H1 (cell line): ENCODE results near the gene TGFB1I1. TPM values are rescaled to one million over a fixed set of nuclear protein-coding genes. Genes with fewer than 3 reads are reported as not detected.

ENCODE experiments used
- CTCF ChIA-PET: fragments of 300-600 bp; sonication (Branson Sonifier 250); formaldehyde crosslinking; loops from one replicate; lab custom pipeline; 2021; ENCODE audit not compliant: partially characterized antibody; lab: Charles Lee
- POLR2A ChIA-PET: fragments of 300-600 bp; sonication (Branson Sonifier 250); formaldehyde crosslinking; loops from one replicate; lab custom pipeline; 2021; ENCODE audit warnings: inconsistent platforms; ENCODE audit not compliant: partially characterized antibody; lab: Charles Lee
- DNase-seq, 2 experiments: peaks; one replicate each; pipeline versions ENCODE4 v3.0.0 to v3.0.0-alpha.2; 2010 to 2022; ENCODE audit warnings: low spot score in 2 of 2, low read depth in 1 of 2, mixed read lengths in 1 of 2
- FAIRE-seq: peaks from 2 replicates; lab custom pipeline; 2011; peaks lifted over from hg19 to GRCh38; lab: Jason Lieb, UNC
- H2AFZ ChIP-seq: 2 replicates; pipeline ENCODE4 v1.8.1; 2012; ENCODE audit warnings: low read length, inconsistent platforms
- H2AK5ac ChIP-seq: 2 replicates; pipeline ENCODE4 v1.6.1; 2013; ENCODE audit warnings: low read depth, low read length
- H2BK120ac ChIP-seq: replicated peaks from 2 replicates; pipeline ENCODE3; 2013; ENCODE audit warnings: low read depth, low read length, inconsistent platforms
- H2BK12ac ChIP-seq: 2 replicates; pipeline ENCODE4 v1.6.1; 2013; ENCODE audit warnings: low read depth, low read length
- H2BK15ac ChIP-seq: 2 replicates; pipeline ENCODE4 v1.6.1; 2013; ENCODE audit warnings: low read length
- H2BK20ac ChIP-seq: 2 replicates; pipeline ENCODE4 v1.6.1; 2013; ENCODE audit warnings: low read length
- H2BK5ac ChIP-seq: 2 replicates; pipeline ENCODE4 v1.6.1; 2013; ENCODE audit warnings: low read depth, low read length
- H3K14ac ChIP-seq: 2 replicates; pipeline ENCODE4 v1.6.1; 2013; ENCODE audit warnings: inconsistent platforms; ENCODE audit not compliant: insufficient read length
- H3K18ac ChIP-seq: 2 replicates; pipeline ENCODE4 v1.6.1; 2013; ENCODE audit warnings: low read length; ENCODE audit errors: extremely low read depth
- H3K23ac ChIP-seq: 2 replicates; pipeline ENCODE4 v1.6.1; 2013; ENCODE audit warnings: inconsistent platforms; ENCODE audit not compliant: insufficient read length
- H3K23me2 ChIP-seq: 2 replicates; pipeline ENCODE4 v1.6.1; 2013; ENCODE audit warnings: low read depth, low read length
- H3K27ac ChIP-seq: 2 replicates; pipeline ENCODE4 v1.6.1; 2011; ENCODE audit warnings: low read depth, low read length, inconsistent platforms
- H3K27me3 ChIP-seq, 4 experiments: replicated peaks in 1 of 4; 1 replicate in 1 of 4; 2 replicates in 3 of 4; pipeline versions ENCODE4 v1.6.1 to v1.8.1; 2011 to 2013; ENCODE audit warnings: low read length in 3 of 4, mild to moderate bottlenecking in 3 of 4, inconsistent platforms in 2 of 4, mixed read lengths in 2 of 4, moderate library complexity in 1 of 4; ENCODE audit not compliant: control insufficient read depth in 3 of 4, insufficient read depth in 3 of 4; ENCODE audit errors: extremely low read depth in 1 of 4
- H3K36me3 ChIP-seq, 4 experiments: 2 replicates each; pipeline versions ENCODE4 v1.6.1 to v1.8.1; 2011 to 2013; ENCODE audit warnings: mild to moderate bottlenecking in 4 of 4, low read length in 3 of 4, moderate library complexity in 2 of 4, control low read depth in 1 of 4, inconsistent platforms in 1 of 4; ENCODE audit not compliant: insufficient read depth in 4 of 4, control insufficient read depth in 2 of 4
- H3K4ac ChIP-seq: replicated peaks from 2 replicates; pipeline ENCODE3; 2013; ENCODE audit warnings: low read length, low read depth, mixed read lengths, inconsistent platforms; ENCODE audit not compliant: insufficient read length
- H3K4me1 ChIP-seq, 4 experiments: replicated peaks in 1 of 4; 1 replicate in 1 of 4; 2 replicates in 3 of 4; pipeline versions ENCODE4 v1.6.1 to v1.8.1; 2011 to 2013; ENCODE audit warnings: low read length in 3 of 4, inconsistent platforms in 2 of 4, mixed read lengths in 1 of 4; ENCODE audit not compliant: insufficient read depth in 4 of 4, control insufficient read depth in 3 of 4
- H3K4me2 ChIP-seq, 2 experiments: 2 replicates each; pipeline versions ENCODE4 v1.6.1 to v1.8.1; 2011 to 2013; ENCODE audit warnings: low read depth in 2 of 2, low read length in 2 of 2, control low read depth in 1 of 2, inconsistent platforms in 1 of 2, mild to moderate bottlenecking in 1 of 2; ENCODE audit not compliant: insufficient read depth in 1 of 2
- H3K4me3 ChIP-seq, 4 experiments: fragments of 200-600, 300-600 bp in 1 of 4; sonication (generic), shearing (Covaris generic), sonication (Bioruptor Twin) in 1 of 4; 2 replicates each; pipeline versions ENCODE4 v1.5.1 to v1.8.1; 2011 to 2016; ENCODE audit warnings: low read length in 4 of 4, low read depth in 3 of 4, control low read depth in 2 of 4, inconsistent platforms in 2 of 4, mild to moderate bottlenecking in 2 of 4, mixed read lengths in 1 of 4, moderate library complexity in 1 of 4; ENCODE audit not compliant: insufficient read depth in 2 of 4; ENCODE audit errors: extremely low read depth in 1 of 4
- H3K56ac ChIP-seq: replicated peaks from 2 replicates; pipeline ENCODE3; 2013; ENCODE audit warnings: low read depth, mild to moderate bottlenecking, mixed read lengths, low read length, inconsistent platforms; ENCODE audit not compliant: insufficient read length
- H3K79me1 ChIP-seq: 2 replicates; pipeline ENCODE4 v1.6.1; 2013; ENCODE audit warnings: low read depth, low read length, control low read depth
- H3K79me2 ChIP-seq, 2 experiments: 2 replicates each; pipeline versions ENCODE4 v1.6.1 to v1.8.1; 2012 to 2013; ENCODE audit warnings: low read length in 2 of 2, mild to moderate bottlenecking in 2 of 2, inconsistent platforms in 1 of 2; ENCODE audit not compliant: insufficient read depth in 2 of 2, control insufficient read depth in 1 of 2
- H3K9ac ChIP-seq, 4 experiments: replicated peaks in 1 of 4; 1 replicate in 1 of 4; 2 replicates in 3 of 4; pipeline versions ENCODE4 v1.6.1 to v1.8.1; 2011 to 2013; ENCODE audit warnings: low read depth in 3 of 4, low read length in 3 of 4, control low read depth in 2 of 4, mild to moderate bottlenecking in 2 of 4, moderate library complexity in 2 of 4, inconsistent platforms in 1 of 4; ENCODE audit errors: extremely low read depth in 1 of 4
- H3K9me3 ChIP-seq, 2 experiments: 2 replicates each; pipeline versions ENCODE4 v1.6.1 to v1.8.1; 2012 to 2013; ENCODE audit warnings: mild to moderate bottlenecking in 2 of 2, moderate library complexity in 2 of 2, control low read depth in 1 of 2, inconsistent platforms in 1 of 2, low read depth in 1 of 2, low read length in 1 of 2, mixed read lengths in 1 of 2; ENCODE audit not compliant: insufficient read depth in 2 of 2
- H4K20me1 ChIP-seq, 2 experiments: replicated peaks in 1 of 2; 2 replicates each; pipeline versions ENCODE3 to v1.8.1; 2011 to 2013; ENCODE audit warnings: inconsistent platforms in 2 of 2, low read length in 2 of 2, mild to moderate bottlenecking in 1 of 2; ENCODE audit not compliant: insufficient read depth in 2 of 2, control insufficient read depth in 1 of 2
- H4K5ac ChIP-seq: 2 replicates; pipeline ENCODE4 v1.6.1; 2013; ENCODE audit warnings: low read length, low read depth, mixed read lengths, inconsistent platforms; ENCODE audit not compliant: insufficient read length
- H4K8ac ChIP-seq: 2 replicates; pipeline ENCODE4 v1.8.0; 2013; ENCODE audit warnings: mild to moderate bottlenecking, moderate library complexity, low read length, inconsistent platforms; ENCODE audit not compliant: insufficient read depth; ENCODE audit errors: extremely low read depth
- H4K91ac ChIP-seq: replicated peaks from 2 replicates; pipeline ENCODE3; 2013; ENCODE audit warnings: low read length, mixed read lengths, inconsistent platforms; ENCODE audit not compliant: insufficient read length
- BACH1 ChIP-seq: IDR thresholded peaks from 2 replicates; pipeline ENCODE4 v1.6.1; 2012; ENCODE audit warnings: low read length, improper control_type of control experiment
- CHD1 ChIP-seq: IDR thresholded peaks from 2 replicates; pipeline ENCODE4 v1.6.1; 2012; ENCODE audit warnings: low read depth, low read length, improper control_type of control experiment
- CTBP2 ChIP-seq: IDR thresholded peaks from 2 replicates; pipeline ENCODE4 v1.7.0; 2011; ENCODE audit warnings: borderline replicate concordance, mild to moderate bottlenecking, moderate library complexity, mixed read lengths, low read length; ENCODE audit not compliant: insufficient read depth, insufficient read length
- PHF8 ChIP-seq: fragments of 200-600 bp; sonication (generic); conservative IDR thresholded peaks from 2 replicates; pipeline ENCODE4 v1.7.1; 2012; ENCODE audit warnings: low read depth, mild to moderate bottlenecking, inconsistent platforms, low read length, moderate library complexity
- POLR2AphosphoS5 ChIP-seq: IDR thresholded peaks from 2 replicates; pipeline ENCODE4 v1.6.1; 2011; ENCODE audit warnings: low read depth, low read length
- POU5F1 ChIP-seq: IDR thresholded peaks from 2 replicates; pipeline ENCODE4 v1.6.1; 2011; ENCODE audit warnings: low read depth, mild to moderate bottlenecking, low read length, moderate library complexity
- RBBP5 ChIP-seq: IDR thresholded peaks from 2 replicates; pipeline ENCODE4 v1.7.1; 2012; ENCODE audit warnings: low read depth, mild to moderate bottlenecking, inconsistent platforms, low read length, moderate library complexity, borderline replicate concordance
- SUZ12 ChIP-seq: fragments of 200-600 bp; sonication (generic); IDR thresholded peaks from 2 replicates; pipeline ENCODE4 v1.6.1; 2012; ENCODE audit warnings: mild to moderate bottlenecking, inconsistent platforms, low read length, moderate library complexity, mixed read lengths
- WGBS, 2 experiments: shearing (Covaris generic) in 1 of 2; methylation state at CpG; one replicate each; pipeline versions ENCODE4 v1.1.6 to v1.1.7; 2013 to 2015; ENCODE audit warnings: low lambda C conversion rate in 2 of 2, mixed read lengths in 2 of 2, inconsistent platforms in 1 of 2, low coverage in 1 of 2, missing lambda C conversion rate in 1 of 2; ENCODE audit not compliant: insufficient replicate concordance in 2 of 2, insufficient coverage in 1 of 2, insufficient read length in 1 of 2; ENCODE audit errors: extremely low coverage in 1 of 2, missing lambda C conversion rate in 1 of 2; 5-methylcytosine and 5-hydroxymethylcytosine counted together
- polyA plus RNA-seq, 7 experiments: library from polyadenylated mRNA; depleted of rRNA in 3 of 7; stranded (reverse) in 5 of 7; unstranded in 2 of 7; fragments of >200 nt in 5 of 7; fragments of 200-250 nt in 2 of 7; gene quantifications; 1 replicate in 5 of 7; 2 replicates in 1 of 7; 4 replicates in 1 of 7; pipeline versions ENCODE4 v1.2.1 to v1.2.3, GENCODE V29; 2011 to 2013; ENCODE audit warnings: missing spikeins in 2 of 7, mixed read lengths in 2 of 7
- total RNA-seq: library from RNA; stranded (reverse); fragmentation: NEBNext Ultra II Directional; extraction: Animal tissue kit (Norgen Biotek cat#: 25700); gene quantifications from 2 replicates; pipeline ENCODE4 v1.2.1, GENCODE V29; 2021
- TF ChIP-seq, protein P1 (sequence below), 3 experiments: IDR thresholded peaks; 1 replicate in 2 of 3; 2 replicates in 1 of 3; pipeline versions ENCODE4 v1.5.1 to v1.6.1; 2011; ENCODE audit warnings: low read length in 3 of 3, mild to moderate bottlenecking in 3 of 3, inconsistent platforms in 2 of 3, low read depth in 1 of 3, moderate library complexity in 1 of 3; ENCODE audit not compliant: insufficient read depth in 1 of 3; ENCODE audit errors: control extremely low read depth in 1 of 3

The TGFB1I1 gene
- total and polyA plus RNA-seq, 2 of the 8 experiments (the other 6 are each of a cell fraction or from before 2014, with no cell fraction given): 5.6 to 5.8 TPM

DNA sequence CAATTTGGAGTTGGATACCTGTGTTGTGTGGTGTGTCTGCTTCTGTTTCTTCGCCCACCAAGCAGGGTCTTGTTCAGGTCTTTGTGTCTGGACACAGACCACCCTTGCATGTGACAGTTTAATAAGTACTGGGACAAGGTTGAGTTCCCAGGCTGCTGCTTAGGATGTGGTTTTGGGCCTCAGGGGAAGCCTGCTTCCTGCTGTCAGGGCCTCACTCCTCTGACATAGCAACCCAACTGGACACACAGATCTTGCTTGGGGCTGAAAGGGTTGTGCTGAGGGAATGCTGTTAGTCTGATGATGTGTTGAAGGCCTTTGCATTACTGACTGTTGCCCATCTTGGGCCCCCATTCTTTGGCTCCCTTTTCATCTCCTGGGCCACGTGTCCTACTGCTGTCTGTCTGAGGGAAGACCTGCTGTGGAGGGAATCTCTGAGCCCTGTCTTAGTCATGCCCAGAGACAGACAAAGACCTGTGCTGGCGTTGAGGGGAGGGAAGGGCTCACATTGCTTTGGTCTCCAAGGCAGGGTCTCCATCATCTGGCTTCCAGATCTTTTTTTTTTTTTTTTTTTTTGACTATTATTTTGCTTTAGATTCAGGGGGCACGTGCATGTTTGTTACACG, 4.7 kb upstream of the TGFB1I1 start:
- no peak for TF ChIP-seq RBBP5
- TF ChIP-seq POU5F1: no peak
- no peak for TF ChIP-seq CHD1
- no peak for TF ChIP-seq CTBP2
- no peak for TF ChIP-seq POLR2AphosphoS5
- no peak for TF ChIP-seq BACH1
- no peak for TF ChIP-seq PHF8
- TF ChIP-seq SUZ12: no peak
- TF ChIP-seq, protein P1, sequence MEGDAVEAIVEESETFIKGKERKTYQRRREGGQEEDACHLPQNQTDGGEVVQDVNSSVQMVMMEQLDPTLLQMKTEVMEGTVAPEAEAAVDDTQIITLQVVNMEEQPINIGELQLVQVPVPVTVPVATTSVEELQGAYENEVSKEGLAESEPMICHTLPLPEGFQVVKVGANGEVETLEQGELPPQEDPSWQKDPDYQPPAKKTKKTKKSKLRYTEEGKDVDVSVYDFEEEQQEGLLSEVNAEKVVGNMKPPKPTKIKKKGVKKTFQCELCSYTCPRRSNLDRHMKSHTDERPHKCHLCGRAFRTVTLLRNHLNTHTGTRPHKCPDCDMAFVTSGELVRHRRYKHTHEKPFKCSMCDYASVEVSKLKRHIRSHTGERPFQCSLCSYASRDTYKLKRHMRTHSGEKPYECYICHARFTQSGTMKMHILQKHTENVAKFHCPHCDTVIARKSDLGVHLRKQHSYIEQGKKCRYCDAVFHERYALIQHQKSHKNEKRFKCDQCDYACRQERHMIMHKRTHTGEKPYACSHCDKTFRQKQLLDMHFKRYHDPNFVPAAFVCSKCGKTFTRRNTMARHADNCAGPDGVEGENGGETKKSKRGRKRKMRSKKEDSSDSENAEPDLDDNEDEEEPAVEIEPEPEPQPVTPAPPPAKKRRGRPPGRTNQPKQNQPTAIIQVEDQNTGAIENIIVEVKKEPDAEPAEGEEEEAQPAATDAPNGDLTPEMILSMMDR (IDR thresholded peaks at IDR 0.05; ENCODE audit: control extremely low read depth in 1 of 3, insufficient read depth in 1 of 3, low read depth in 1 of 3, low read length in 3 of 3): no peak
- H4K91ac ChIP-seq: no peak overlapping the region
- FAIRE-seq (no peak), DNase-seq (no peak)
- H3K18ac ChIP-seq: no peak overlapping the region
- no peak overlapping the region for H3K4ac ChIP-seq
- no peak overlapping the region for H2BK20ac ChIP-seq
- H3K27me3 ChIP-seq: peaks cover 0 to 5% (median 5%) of the 10 kb centered on the region in 4 experiments; a peak in 4 of 7 replicates
- H3K23me2 ChIP-seq: peaks cover 5% of the 10 kb centered on the region; the same call in 1 of the 2 replicates
- no peak overlapping the region for H4K8ac ChIP-seq
- no peak overlapping the region for H4K5ac ChIP-seq
- no peak overlapping the region for H2AFZ ChIP-seq
- ChIA-PET CTCF (no interaction called here), POLR2A (no interaction called here)
- no peak overlapping the region for H2BK12ac ChIP-seq
- no peak overlapping the region for H3K4me3 ChIP-seq
- no peak overlapping the region for H2BK120ac ChIP-seq
- H2AK5ac ChIP-seq: no peak overlapping the region
- peaks cover 0 to 5% (median 0%) of the 10 kb centered on the region in 4 experiments; a peak in 2 of 7 replicates for H3K4me1 ChIP-seq
- H2BK15ac ChIP-seq: no peak overlapping the region
- H3K9me3 ChIP-seq: no peaks in the 10 kb centered on the region
- H3K23ac ChIP-seq: no peak overlapping the region
- no peak overlapping the region for H3K9ac ChIP-seq
- H3K79me1 ChIP-seq: no peaks in the 10 kb centered on the region
- H4K20me1 ChIP-seq: no peaks in the 10 kb centered on the region
- 81% methylated on average over 4 of the region's 5 CpGs; no CpG with 5 or more reads in 1 of the 2 experiments for WGBS, 2 experiments
- no peak overlapping the region for H2BK5ac ChIP-seq
- no peak overlapping the region for H3K56ac ChIP-seq
- H3K14ac ChIP-seq: no peak overlapping the region
- no peak overlapping the region for H3K4me2 ChIP-seq
- no peak overlapping the region for H3K27ac ChIP-seq
- peaks cover 0 to 10% (median 1%) of the 10 kb centered on the region in 4 experiments; a peak in 4 of 8 replicates for H3K36me3 ChIP-seq
- H3K79me2 ChIP-seq: no peaks in the 10 kb centered on the region
